ENCODE measurements around the gene SRPK2. TPM values are rescaled to one million over a fixed set of nuclear protein-coding genes. Genes with fewer than 3 reads are reported as not detected.

Gene SRPK2
- total and polyA plus RNA-seq, 2 of the 8 experiments (the other 6 are each of a cell fraction or from before 2014, with no cell fraction given), result 10.0 to 47.1 TPM

DNA sequence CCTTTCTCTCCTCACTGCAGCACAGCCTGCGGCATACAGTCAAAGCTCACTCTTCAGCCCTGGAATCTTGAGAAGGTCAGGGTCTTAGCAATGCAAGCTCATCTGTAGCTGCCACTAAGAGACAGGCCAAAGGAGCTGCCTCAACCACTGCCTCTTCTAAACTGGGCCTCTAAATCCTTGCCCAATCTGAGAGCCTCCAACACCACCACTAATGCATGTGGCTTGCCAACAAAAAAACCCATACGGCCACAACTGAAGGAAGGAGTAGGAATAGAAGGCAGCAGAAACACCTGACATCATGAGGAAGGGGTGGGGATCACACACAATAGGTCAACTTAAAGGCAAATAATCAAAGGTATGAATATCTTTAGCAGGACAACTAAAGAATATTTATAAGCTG is 183.8 kb downstream of the SRPK2 start:
- no peak overlapping the region for H3K14ac ChIP-seq (ENCODE audit: insufficient read length)
- H2AK5ac ChIP-seq (ENCODE audit: low read depth, low read length), result no peak overlapping the region
- peaks cover 2% of the 10 kb centered on the region; the same call in 1 of the 2 replicates for H3K79me1 ChIP-seq (ENCODE audit: low read depth, low read length)
- no peak overlapping the region for H3K23ac ChIP-seq (ENCODE audit: insufficient read length)
- H3K4ac ChIP-seq (replicated peaks; ENCODE audit: insufficient read length, low read depth, low read length), result no peak overlapping the region
- H4K91ac ChIP-seq (replicated peaks; ENCODE audit: insufficient read length, low read length), result no peak overlapping the region
- no peak overlapping the region for H3K18ac ChIP-seq (ENCODE audit: extremely low read depth, low read length)
- H3K56ac ChIP-seq (replicated peaks; ENCODE audit: insufficient read length, low read depth, low read length), result no peak overlapping the region
- H2AFZ ChIP-seq (ENCODE audit: low read length), result no peak overlapping the region
- no peak overlapping the region for H2BK12ac ChIP-seq (ENCODE audit: low read depth, low read length)
- no peak overlapping the region for H2BK20ac ChIP-seq (ENCODE audit: low read length)
- no peak for FAIRE-seq
- no peak overlapping the region for H4K5ac ChIP-seq (ENCODE audit: insufficient read length, low read depth, low read length)
- H3K9ac ChIP-seq (replicated peaks in 1 of 4; ENCODE audit: extremely low read depth in 1 of 4, low read depth in 3 of 4, low read length in 3 of 4), result no peak overlapping the region
- H4K20me1 ChIP-seq (replicated peaks in 1 of 2; ENCODE audit: control insufficient read depth in 1 of 2, insufficient read depth in 2 of 2, low read length in 2 of 2), result peaks cover 1 to 2% of the 10 kb centered on the region in 2 experiments
- TF ChIP-seq CEBPB (IDR thresholded peaks at IDR 0.05; ENCODE audit: low read depth, low read length), result no peak
- no peak for TF ChIP-seq CBX5 (IDR thresholded peaks at IDR 0.05; ENCODE audit: low read depth, low read length)
- TF ChIP-seq SP4 (IDR thresholded peaks at IDR 0.05; ENCODE audit: low read length), result no peak
- no peak for TF ChIP-seq BACH1 (IDR thresholded peaks at IDR 0.05; ENCODE audit: low read length)
- no peak for TF ChIP-seq JUND (IDR thresholded peaks at IDR 0.05; ENCODE audit: low read length)
- TF ChIP-seq RAD21 (IDR thresholded peaks at IDR 0.05 in 1 of 2, conservative IDR thresholded peaks at IDR 0.05 in 1 of 2; ENCODE audit: low read depth in 2 of 2, low read length in 2 of 2), result no peak
- no peak for DNase-seq (ENCODE audit: low read depth in 1 of 2, low spot score in 2 of 2)
- H2BK15ac ChIP-seq (ENCODE audit: low read length), result no peak overlapping the region
- ChIA-PET CTCF (ENCODE audit: partially characterized antibody) (interaction anchor here (1.2 kb wide), 1 partner anchor 15 kb away, joined by 3 read pairs; no protein-coding TSS in a partner anchor), POLR2A (ENCODE audit: partially characterized antibody) (interaction anchor here (1.0 kb wide), 1 partner anchor 313 kb away, joined by 3 read pairs; no protein-coding TSS in a partner anchor)
- H3K4me1 ChIP-seq (replicated peaks in 1 of 4; ENCODE audit: control insufficient read depth in 3 of 4, insufficient read depth in 4 of 4, low read length in 3 of 4), result peaks cover 0 to 4% (median 0%) of the 10 kb centered on the region in 4 experiments; a peak in 1 of 7 replicates
- WGBS, 2 experiments (ENCODE audit: extremely low coverage in 1 of 2, insufficient coverage in 1 of 2, insufficient read length in 1 of 2, insufficient replicate concordance in 2 of 2, low coverage in 1 of 2, low lambda C conversion rate in 2 of 2, missing lambda C conversion rate in 1 of 2), result 97% methylated on average over 2 of the region's 2 CpGs; no CpG with 5 or more reads in 1 of the 2 experiments
- H3K27me3 ChIP-seq (replicated peaks in 1 of 4; ENCODE audit: control insufficient read depth in 3 of 4, extremely low read depth in 1 of 4, insufficient read depth in 3 of 4, low read length in 3 of 4), result no peaks in the 10 kb centered on the region
- H3K79me2 ChIP-seq (ENCODE audit: control insufficient read depth in 1 of 2, insufficient read depth in 2 of 2, low read length in 2 of 2), result peaks cover 0 to 24% of the 10 kb centered on the region in 2 experiments; a peak in 2 of 4 replicates
- H3K36me3 ChIP-seq (ENCODE audit: control insufficient read depth in 2 of 4, insufficient read depth in 4 of 4, low read length in 3 of 4), result no peaks in the 10 kb centered on the region
- H3K4me2 ChIP-seq (ENCODE audit: insufficient read depth in 1 of 2, low read depth in 2 of 2, low read length in 2 of 2), result no peak overlapping the region
- H3K27ac ChIP-seq (ENCODE audit: low read depth, low read length), result no peak overlapping the region
- H3K23me2 ChIP-seq (ENCODE audit: low read depth, low read length), result no peaks in the 10 kb centered on the region; the same call in 1 of the 2 replicates
- no peaks in the 10 kb centered on the region for H3K9me3 ChIP-seq (ENCODE audit: insufficient read depth in 2 of 2, low read depth in 1 of 2, low read length in 1 of 2)
- no peak overlapping the region for H3K4me3 ChIP-seq (ENCODE audit: extremely low read depth in 1 of 4, insufficient read depth in 2 of 4, low read depth in 3 of 4, low read length in 4 of 4)
- no peak overlapping the region for H2BK120ac ChIP-seq (replicated peaks; ENCODE audit: low read depth, low read length)
- no peak overlapping the region for H2BK5ac ChIP-seq (ENCODE audit: low read depth, low read length)
- no peak overlapping the region for H4K8ac ChIP-seq (ENCODE audit: extremely low read depth, insufficient read depth, low read length)
